Measurements from ENCODE around the gene FAF1.
"Not testable (repeated sequence)": the region's sequence is repeated elsewhere in the genome, so short reads cannot be mapped to it uniquely, and the experiment has no call there.

DNA sequence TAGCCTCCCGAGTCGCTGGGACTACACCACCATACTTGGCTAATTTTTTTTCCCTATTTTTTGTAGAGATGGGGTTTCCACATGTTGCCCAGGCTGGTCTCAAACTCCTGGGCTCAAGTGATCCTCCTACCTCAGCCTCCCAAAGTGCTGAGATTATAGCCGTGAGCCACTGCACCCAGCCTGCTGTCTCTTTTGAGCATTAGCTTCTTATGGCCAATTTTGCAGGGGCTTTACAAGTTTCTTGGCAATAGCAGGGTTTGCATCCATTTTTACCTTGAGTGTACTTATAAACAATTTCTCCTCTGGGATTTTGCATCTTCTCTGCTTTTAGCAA, 432.1 kb downstream of the FAF1 start:
- not testable (repeated sequence) for TF ChIP-seq CTCF (IDR thresholded peaks at IDR 0.05 in 4 of 5, conservative IDR thresholded peaks at IDR 0.05 in 1 of 5); POLR2A (IDR thresholded peaks at IDR 0.05)
